ENCODE results near the gene CHID1. TPM values are rescaled to one million over a fixed set of nuclear protein-coding genes. Genes with fewer than 3 reads are reported as not detected.

CHID1 gene
- total and polyA plus RNA-seq, 2 experiments from 2014 or later = 54.1 to 67.3 TPM

DNA sequence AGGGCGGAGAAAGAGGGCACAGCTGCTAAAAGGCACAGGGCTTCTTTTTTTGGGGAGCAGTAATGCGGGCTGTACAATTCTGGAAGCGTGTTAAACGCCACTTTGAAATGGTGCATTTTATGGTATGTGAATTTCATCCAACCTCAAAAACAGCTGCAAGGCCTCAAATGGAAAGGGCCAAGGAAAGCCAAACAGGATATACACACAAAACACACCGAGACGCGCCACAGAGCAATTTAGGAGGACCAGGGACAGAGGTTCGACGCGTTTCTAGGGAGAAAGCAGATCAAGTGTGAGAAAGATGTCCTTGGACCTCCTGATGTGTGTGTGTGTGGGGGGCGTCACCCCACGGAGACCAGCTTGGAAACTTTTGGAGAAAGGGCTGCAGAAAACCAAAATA, 36.9 kb downstream of the CHID1 start (continued):
- TF ChIP-seq, protein P1, sequence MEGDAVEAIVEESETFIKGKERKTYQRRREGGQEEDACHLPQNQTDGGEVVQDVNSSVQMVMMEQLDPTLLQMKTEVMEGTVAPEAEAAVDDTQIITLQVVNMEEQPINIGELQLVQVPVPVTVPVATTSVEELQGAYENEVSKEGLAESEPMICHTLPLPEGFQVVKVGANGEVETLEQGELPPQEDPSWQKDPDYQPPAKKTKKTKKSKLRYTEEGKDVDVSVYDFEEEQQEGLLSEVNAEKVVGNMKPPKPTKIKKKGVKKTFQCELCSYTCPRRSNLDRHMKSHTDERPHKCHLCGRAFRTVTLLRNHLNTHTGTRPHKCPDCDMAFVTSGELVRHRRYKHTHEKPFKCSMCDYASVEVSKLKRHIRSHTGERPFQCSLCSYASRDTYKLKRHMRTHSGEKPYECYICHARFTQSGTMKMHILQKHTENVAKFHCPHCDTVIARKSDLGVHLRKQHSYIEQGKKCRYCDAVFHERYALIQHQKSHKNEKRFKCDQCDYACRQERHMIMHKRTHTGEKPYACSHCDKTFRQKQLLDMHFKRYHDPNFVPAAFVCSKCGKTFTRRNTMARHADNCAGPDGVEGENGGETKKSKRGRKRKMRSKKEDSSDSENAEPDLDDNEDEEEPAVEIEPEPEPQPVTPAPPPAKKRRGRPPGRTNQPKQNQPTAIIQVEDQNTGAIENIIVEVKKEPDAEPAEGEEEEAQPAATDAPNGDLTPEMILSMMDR (conservative IDR thresholded peaks at IDR 0.05; ENCODE audit: low read depth in 2 of 2) = no peak
- TF ChIP-seq NANOG (IDR thresholded peaks at IDR 0.05; ENCODE audit: borderline replicate concordance) (no peak), ZNF331 (CRISPR knock-in tag; IDR thresholded peaks at IDR 0.05; ENCODE audit: low read depth) (no peak), STAT1 (IDR thresholded peaks at IDR 0.05; ENCODE audit: unreplicated experiment) (no peak), JUNB (IDR thresholded peaks at IDR 0.05; ENCODE audit: unreplicated experiment) (no peak), ZNF114 (CRISPR knock-in tag; IDR thresholded peaks at IDR 0.05) (no peak), POLR2AphosphoS5 (IDR thresholded peaks at IDR 0.05; ENCODE audit: low read depth) (no peak)
- TF ChIP-seq, protein P2, sequence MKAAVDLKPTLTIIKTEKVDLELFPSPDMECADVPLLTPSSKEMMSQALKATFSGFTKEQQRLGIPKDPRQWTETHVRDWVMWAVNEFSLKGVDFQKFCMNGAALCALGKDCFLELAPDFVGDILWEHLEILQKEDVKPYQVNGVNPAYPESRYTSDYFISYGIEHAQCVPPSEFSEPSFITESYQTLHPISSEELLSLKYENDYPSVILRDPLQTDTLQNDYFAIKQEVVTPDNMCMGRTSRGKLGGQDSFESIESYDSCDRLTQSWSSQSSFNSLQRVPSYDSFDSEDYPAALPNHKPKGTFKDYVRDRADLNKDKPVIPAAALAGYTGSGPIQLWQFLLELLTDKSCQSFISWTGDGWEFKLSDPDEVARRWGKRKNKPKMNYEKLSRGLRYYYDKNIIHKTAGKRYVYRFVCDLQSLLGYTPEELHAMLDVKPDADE (IDR thresholded peaks at IDR 0.05) = no peak
- TF ChIP-seq, protein P3, sequence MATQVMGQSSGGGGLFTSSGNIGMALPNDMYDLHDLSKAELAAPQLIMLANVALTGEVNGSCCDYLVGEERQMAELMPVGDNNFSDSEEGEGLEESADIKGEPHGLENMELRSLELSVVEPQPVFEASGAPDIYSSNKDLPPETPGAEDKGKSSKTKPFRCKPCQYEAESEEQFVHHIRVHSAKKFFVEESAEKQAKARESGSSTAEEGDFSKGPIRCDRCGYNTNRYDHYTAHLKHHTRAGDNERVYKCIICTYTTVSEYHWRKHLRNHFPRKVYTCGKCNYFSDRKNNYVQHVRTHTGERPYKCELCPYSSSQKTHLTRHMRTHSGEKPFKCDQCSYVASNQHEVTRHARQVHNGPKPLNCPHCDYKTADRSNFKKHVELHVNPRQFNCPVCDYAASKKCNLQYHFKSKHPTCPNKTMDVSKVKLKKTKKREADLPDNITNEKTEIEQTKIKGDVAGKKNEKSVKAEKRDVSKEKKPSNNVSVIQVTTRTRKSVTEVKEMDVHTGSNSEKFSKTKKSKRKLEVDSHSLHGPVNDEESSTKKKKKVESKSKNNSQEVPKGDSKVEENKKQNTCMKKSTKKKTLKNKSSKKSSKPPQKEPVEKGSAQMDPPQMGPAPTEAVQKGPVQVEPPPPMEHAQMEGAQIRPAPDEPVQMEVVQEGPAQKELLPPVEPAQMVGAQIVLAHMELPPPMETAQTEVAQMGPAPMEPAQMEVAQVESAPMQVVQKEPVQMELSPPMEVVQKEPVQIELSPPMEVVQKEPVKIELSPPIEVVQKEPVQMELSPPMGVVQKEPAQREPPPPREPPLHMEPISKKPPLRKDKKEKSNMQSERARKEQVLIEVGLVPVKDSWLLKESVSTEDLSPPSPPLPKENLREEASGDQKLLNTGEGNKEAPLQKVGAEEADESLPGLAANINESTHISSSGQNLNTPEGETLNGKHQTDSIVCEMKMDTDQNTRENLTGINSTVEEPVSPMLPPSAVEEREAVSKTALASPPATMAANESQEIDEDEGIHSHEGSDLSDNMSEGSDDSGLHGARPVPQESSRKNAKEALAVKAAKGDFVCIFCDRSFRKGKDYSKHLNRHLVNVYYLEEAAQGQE (IDR thresholded peaks at IDR 0.05; ENCODE audit: unreplicated experiment) = no peak

DNA sequence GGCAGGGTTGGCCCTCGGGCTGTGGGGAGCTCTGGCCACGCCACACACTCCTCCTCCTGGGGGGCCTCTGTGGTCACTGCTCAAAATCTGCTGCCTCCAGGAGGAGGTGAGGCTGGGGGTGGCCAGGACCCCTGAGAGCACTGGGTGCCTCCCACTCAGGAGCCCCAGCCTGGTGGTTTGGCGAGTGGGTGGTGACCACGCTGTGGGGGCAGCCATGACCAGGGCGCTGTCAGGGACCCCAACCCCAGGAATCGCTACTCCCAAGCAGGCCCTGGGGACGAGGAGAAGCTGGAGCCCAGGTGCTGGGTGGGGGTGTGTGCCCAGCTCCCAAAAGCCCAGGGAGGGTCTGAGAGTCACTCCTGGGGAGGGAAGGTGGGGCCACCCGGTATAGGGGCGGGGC, 37.8 kb downstream of the CHID1 start:
- H3K36me3 Mint-ChIP-seq (ENCODE audit: low read depth) = peaks cover 20% of the 10 kb centered on the region
- no peaks in the 10 kb centered on the region for H3K9me3 Mint-ChIP-seq
- Histone ChIP-seq H3K36me3 (ENCODE audit: insufficient read depth) (no peaks in the 10 kb centered on the region), H3K27me3 (ENCODE audit: insufficient read depth) (no peaks in the 10 kb centered on the region), H3K27ac (ENCODE audit: low read depth) (no peak overlapping the region), H4K20me1 (replicated peaks; ENCODE audit: insufficient read depth) (peaks cover 8% of the 10 kb centered on the region), H3K4me3 (no peak overlapping the region), H3K79me2 (replicated peaks; ENCODE audit: insufficient read depth) (no peaks in the 10 kb centered on the region), H3K4me1 (ENCODE audit: insufficient read depth) (no peaks in the 10 kb centered on the region), H3K9me2 (ENCODE audit: insufficient read depth) (no peaks in the 10 kb centered on the region), H3K4me2 (no peak overlapping the region), H2AFZ (no peak overlapping the region), H3F3A (replicated peaks; ENCODE audit: low read depth) (peaks cover 15% of the 10 kb centered on the region)
- no peak for DNase-seq (ENCODE audit: low spot score)
- no peak overlapping the region for H3K4me3 Mint-ChIP-seq
- no peak for ATAC-seq
- H3K4me1 Mint-ChIP-seq = peaks cover 4% of the 10 kb centered on the region
- H3K27me3 Mint-ChIP-seq (ENCODE audit: insufficient read depth, low read depth, poor library complexity) = peaks cover 31% of the 10 kb centered on the region
- H3K27ac Mint-ChIP-seq = no peak overlapping the region
- TF ChIP-seq EZH2phosphoT487 (IDR thresholded peaks at IDR 0.05; ENCODE audit: unreplicated experiment) (no peak), ZNF114 (CRISPR knock-in tag; IDR thresholded peaks at IDR 0.05) (no peak), EZH2 (IDR thresholded peaks at IDR 0.05; ENCODE audit: low read depth, unreplicated experiment) (no peak), POLR2AphosphoS5 (IDR thresholded peaks at IDR 0.05; ENCODE audit: low read depth) (no peak), NANOG (IDR thresholded peaks at IDR 0.05; ENCODE audit: borderline replicate concordance) (no peak), ZNF331 (CRISPR knock-in tag; IDR thresholded peaks at IDR 0.05; ENCODE audit: low read depth) (no peak), CREB1 (CRISPR knock-in tag; IDR thresholded peaks at IDR 0.05; ENCODE audit: low read depth) (no peak), JUNB (IDR thresholded peaks at IDR 0.05; ENCODE audit: unreplicated experiment) (no peak), STAT1 (IDR thresholded peaks at IDR 0.05; ENCODE audit: unreplicated experiment) (no peak)
- TF ChIP-seq, protein P2 (IDR thresholded peaks at IDR 0.05) = no peak

All from GM23338 (cell line).